ENCODE results near the gene UBASH3B.

The UBASH3B gene

DNA sequence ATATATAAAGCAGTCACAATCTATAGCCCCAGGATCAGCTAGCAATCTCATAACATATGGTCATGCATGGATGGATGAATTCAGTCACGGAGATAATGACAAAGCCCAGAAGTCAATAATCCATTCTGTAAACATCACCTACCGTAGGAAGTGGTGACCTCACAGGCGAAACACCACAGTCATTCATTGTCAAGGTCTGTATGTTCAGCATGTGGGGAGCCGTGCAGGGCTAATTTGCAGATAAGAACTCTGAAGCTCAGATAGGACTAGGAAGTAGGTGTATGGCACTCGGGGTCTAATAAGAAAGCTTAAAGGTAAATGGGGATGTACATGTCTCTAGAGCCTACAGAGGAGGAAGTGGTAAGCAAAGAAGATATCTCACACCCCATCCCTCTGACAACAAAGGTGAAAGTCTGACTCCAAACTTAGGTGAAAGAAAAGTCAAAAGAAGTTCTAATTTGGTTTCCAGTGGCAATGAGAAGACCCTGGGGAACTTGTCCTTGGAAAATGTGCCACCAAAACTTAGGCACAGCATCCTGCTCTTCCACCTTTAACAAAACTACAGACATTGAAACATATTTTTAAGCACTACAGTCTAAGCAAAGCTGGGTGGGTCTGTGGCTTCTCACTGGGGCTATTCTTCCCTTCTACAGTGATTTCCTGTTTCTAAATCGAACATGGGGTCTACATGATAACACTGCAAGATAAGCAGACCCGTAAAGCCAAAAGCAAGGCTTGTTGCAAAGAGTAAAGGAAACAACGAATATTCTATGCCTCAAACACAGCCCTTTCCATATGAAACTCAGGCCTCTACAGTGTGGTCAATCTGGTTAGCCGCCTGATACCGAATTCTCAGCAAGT, 188.0 kb downstream of the UBASH3B start:
- TF ChIP-seq, protein P1, sequence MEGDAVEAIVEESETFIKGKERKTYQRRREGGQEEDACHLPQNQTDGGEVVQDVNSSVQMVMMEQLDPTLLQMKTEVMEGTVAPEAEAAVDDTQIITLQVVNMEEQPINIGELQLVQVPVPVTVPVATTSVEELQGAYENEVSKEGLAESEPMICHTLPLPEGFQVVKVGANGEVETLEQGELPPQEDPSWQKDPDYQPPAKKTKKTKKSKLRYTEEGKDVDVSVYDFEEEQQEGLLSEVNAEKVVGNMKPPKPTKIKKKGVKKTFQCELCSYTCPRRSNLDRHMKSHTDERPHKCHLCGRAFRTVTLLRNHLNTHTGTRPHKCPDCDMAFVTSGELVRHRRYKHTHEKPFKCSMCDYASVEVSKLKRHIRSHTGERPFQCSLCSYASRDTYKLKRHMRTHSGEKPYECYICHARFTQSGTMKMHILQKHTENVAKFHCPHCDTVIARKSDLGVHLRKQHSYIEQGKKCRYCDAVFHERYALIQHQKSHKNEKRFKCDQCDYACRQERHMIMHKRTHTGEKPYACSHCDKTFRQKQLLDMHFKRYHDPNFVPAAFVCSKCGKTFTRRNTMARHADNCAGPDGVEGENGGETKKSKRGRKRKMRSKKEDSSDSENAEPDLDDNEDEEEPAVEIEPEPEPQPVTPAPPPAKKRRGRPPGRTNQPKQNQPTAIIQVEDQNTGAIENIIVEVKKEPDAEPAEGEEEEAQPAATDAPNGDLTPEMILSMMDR (IDR thresholded peaks at IDR 0.05; ENCODE audit: low read depth, low read length, missing control alignments) = no peak
- no peak for DNase-seq (ENCODE audit: extremely low read depth, low read depth)
- H3K4me3 ChIP-seq (replicated peaks; ENCODE audit: low read depth, low read length) = no peak overlapping the region

DNA sequence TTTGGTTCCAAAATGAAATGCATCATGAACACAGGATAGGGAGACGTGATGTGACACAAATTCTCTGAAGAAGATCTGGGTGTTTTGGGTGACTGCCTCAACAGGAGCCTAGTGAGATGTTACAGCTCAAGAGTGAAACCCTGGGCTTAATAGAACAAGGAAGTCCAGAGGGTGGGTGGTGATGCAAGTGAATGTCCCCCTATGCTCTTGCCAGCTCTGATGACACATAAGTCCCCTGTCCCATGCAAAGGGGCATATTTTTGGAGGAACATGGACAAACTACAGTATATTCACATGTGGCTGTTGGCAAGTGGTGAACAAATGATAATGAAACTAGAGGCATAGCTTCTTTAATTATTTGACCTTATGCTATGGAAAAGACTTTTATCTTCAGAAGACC, 191.9 kb downstream of the UBASH3B start:
- H3K4me3 ChIP-seq (replicated peaks; ENCODE audit: low read depth, low read length) = no peak overlapping the region
- TF ChIP-seq, protein P1 (IDR thresholded peaks at IDR 0.05; ENCODE audit: low read depth, low read length, missing control alignments) = no peak
- no peak for DNase-seq (ENCODE audit: extremely low read depth, low read depth)

DNA sequence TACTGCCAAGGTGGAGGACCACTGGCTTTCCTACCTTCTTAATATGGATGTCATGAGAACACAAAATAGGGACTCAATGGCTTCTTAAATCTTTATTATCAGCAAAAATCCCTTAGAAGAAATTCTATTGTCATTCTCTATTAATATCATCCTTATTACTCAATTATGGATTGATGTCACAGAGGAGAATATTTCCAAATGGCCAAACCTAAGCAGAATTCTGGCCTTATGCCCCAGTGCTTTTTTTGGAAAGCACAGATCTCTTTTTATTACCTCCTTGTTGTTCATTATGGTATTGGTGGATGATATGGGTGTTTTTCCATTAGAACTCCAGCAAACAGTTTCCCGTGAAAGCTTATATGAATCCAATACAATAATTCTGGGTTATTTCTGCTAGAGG, 192.7 kb downstream of the UBASH3B start:
- no peak for DNase-seq (ENCODE audit: extremely low read depth, low read depth)
- TF ChIP-seq, protein P1 (IDR thresholded peaks at IDR 0.05; ENCODE audit: low read depth, low read length, missing control alignments) = no peak
- no peak overlapping the region for H3K4me3 ChIP-seq (replicated peaks; ENCODE audit: low read depth, low read length)

DNA sequence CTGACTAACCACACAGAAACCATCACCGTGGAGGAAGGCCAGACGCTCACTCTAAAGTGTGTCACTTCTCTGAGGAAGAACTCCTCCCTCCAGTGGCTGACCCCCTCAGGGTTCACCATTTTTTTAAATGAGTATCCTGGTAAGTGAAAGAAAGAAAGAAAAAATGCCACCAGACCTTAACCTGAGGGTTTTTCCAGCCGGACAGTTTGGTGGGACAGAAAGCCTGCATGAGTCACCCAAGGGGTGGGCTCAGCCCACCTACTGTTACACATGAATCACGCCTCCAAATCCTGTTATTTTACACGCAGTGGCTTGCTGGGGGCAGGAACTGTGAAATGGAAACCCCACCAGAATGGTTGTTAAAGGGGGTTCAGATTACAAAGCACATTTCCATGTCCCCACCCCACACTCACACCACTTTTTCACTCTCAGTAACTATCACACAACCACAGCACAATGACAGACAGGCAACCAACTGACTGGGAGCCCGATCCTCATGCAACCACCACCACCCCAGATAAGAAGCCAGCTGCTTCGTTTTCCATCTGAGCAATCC, 194.6 kb downstream of the UBASH3B start:
- no peak for DNase-seq (ENCODE audit: extremely low read depth, low read depth)
- no peak overlapping the region for H3K4me3 ChIP-seq (replicated peaks; ENCODE audit: low read depth, low read length)
- TF ChIP-seq, protein P1 (IDR thresholded peaks at IDR 0.05; ENCODE audit: low read depth, low read length, missing control alignments) = no peak

DNA sequence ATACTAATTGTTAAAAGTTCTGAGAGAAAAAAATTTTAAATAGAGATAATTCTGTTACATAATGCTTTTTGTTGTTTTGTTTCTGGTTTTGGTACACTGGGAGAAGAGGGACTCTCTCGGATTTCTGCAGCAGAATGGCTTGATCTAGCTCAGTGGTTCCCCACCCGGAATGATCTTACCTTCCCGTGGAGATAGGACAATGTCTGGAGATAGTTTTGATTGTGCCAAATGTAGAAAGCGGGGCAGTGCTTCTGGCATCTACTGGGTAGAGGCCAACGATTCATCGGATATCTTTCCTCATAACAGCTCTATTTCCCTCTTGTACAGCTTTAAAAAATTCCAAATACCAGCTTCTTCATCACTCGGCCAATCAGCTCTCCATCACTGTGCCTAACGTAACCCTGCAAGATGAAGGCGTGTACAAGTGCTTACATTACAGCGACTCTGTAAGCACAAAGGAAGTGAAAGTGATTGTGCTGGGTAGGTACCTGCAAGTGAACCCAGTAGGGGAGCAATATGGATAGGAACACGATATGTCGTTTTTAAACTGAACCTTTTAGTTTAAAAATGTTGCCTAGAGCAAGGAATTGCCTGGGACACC, 195.9 kb downstream of the UBASH3B start:
- TF ChIP-seq, protein P1 (IDR thresholded peaks at IDR 0.05; ENCODE audit: low read depth, low read length, missing control alignments) = no peak
- no peak overlapping the region for H3K4me3 ChIP-seq (replicated peaks; ENCODE audit: low read depth, low read length)
- no peak for DNase-seq (ENCODE audit: extremely low read depth, low read depth)

DNA sequence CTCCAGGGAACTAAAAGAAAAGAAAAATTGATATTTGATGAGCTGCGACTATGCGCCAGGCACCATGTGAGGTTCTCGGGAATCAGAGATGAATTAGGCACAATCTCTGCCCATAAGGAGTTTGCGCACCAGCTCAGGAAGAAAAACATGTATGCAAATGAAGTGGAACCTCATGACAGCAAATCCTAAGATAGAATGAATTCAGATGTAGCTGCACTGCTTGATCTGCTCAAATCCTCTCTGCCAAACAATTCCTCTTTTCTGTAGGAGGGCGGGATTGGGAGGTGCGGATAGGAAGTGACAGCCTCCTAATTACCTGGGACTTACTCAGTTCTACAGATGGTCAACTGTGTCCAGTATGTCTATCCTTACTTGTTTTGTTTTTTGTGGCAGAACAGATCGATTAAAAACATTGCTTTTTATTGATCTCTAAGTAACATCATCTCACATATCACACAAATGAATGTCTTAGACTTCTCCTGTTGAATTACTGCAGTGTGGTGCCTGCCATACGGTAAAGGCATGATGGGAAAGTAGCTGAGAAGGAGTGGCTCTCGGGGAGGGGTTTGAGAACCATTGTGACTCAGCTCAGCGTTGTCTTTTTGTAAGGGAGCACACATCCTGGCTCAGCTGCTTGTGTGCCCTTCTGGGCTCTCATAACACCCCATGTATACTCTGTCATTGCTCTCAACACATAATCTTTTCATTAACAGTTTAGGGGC, 196.7 kb downstream of the UBASH3B start:
- TF ChIP-seq, protein P1 (IDR thresholded peaks at IDR 0.05; ENCODE audit: low read depth, low read length, missing control alignments) = no peak
- no peak overlapping the region for H3K4me3 ChIP-seq (replicated peaks; ENCODE audit: low read depth, low read length)
- DNase-seq (ENCODE audit: extremely low read depth, low read depth) = no peak

Measured in HFF-Myc (cell line).